B cell (primary cell): ENCODE results near the gene RAD51B. TPM values are rescaled to one million over a fixed set of nuclear protein-coding genes. Genes with fewer than 3 reads are reported as not detected.
A peak's percentile ranks its signal among the peaks of the same experiment; 100 is the strongest.

ENCODE experiments used
- ATAC-seq: fragments of 200-7000 bp; cut with Tn5 transposase; one replicate; pipeline ENCODE4 v1.10.0; 2021; ENCODE audit warnings: low read depth, mild to moderate bottlenecking, moderate number of reproducible peaks, moderate library complexity
- CTCF ChIA-PET: fragments of 350-600 bp; sonication (Branson Sonifier 250); formaldehyde crosslinking; loops from one replicate; lab custom pipeline; 2021; ENCODE audit warnings: antibody characterized with exemption, inconsistent platforms; lab: Charles Lee
- POLR2A ChIA-PET: fragments of 350-600 bp; sonication (Branson Sonifier 250); formaldehyde crosslinking; loops from one replicate; lab custom pipeline; 2021; ENCODE audit warnings: antibody characterized with exemption; lab: Charles Lee
- DNase-seq: peaks from one replicate; pipeline ENCODE4 v3.0.0; 2013
- H2AFZ ChIP-seq: 2 replicates; pipeline ENCODE4 v1.6.1; 2012; ENCODE audit warnings: mild to moderate bottlenecking, low read depth, low read length; ENCODE audit not compliant: insufficient read depth, poor library complexity, severe bottlenecking
- H3K27ac ChIP-seq, 2 donors: 1 replicate in 1 of 2; 2 replicates in 1 of 2; pipeline ENCODE4 v1.5.1; 2012 to 2013; ENCODE audit warnings: low read length in 2 of 2, mild to moderate bottlenecking in 2 of 2, moderate library complexity in 1 of 2
- H3K27me3 ChIP-seq, 4 experiments: fragments of 200-600 bp in 1 of 4; sonication (generic) in 1 of 4; replicated peaks in 1 of 4; 1 replicate in 2 of 4; 2 replicates in 2 of 4; pipeline versions ENCODE4 v1.6.1 to v1.7.0; 2013 to 2016; ENCODE audit warnings: low read length in 3 of 4, mild to moderate bottlenecking in 2 of 4, mixed read lengths in 1 of 4, moderate library complexity in 1 of 4; ENCODE audit not compliant: insufficient read depth in 4 of 4, control insufficient read depth in 3 of 4; ENCODE audit errors: control extremely low read depth in 1 of 4
- H3K36me3 ChIP-seq, 2 experiments: replicated peaks in 1 of 2; 1 replicate in 1 of 2; 2 replicates in 1 of 2; pipeline versions ENCODE4 v1.6.1 to v1.7.1; 2013; ENCODE audit warnings: low read length in 1 of 2; ENCODE audit not compliant: insufficient read depth in 2 of 2, control insufficient read depth in 1 of 2; ENCODE audit errors: control extremely low read depth in 1 of 2, extremely low read depth in 1 of 2
- H3K4me1 ChIP-seq, 2 donors: fragments of 200-600 bp in 1 of 2; sonication (generic) in 1 of 2; 1 replicate in 1 of 2; 2 replicates in 1 of 2; pipeline versions ENCODE4 v1.5.1 to v1.6.1; 2013 to 2017; ENCODE audit warnings: low read length in 2 of 2; ENCODE audit not compliant: control insufficient read depth in 2 of 2, insufficient read depth in 2 of 2
- H3K4me2 ChIP-seq: replicated peaks from 2 replicates; pipeline ENCODE3; 2012; ENCODE audit warnings: mild to moderate bottlenecking, low read depth, low read length; ENCODE audit not compliant: poor library complexity, severe bottlenecking
- H3K4me3 ChIP-seq, 5 experiments: fragments of 200-600 bp in 1 of 5; sonication (generic) in 1 of 5; 1 replicate in 3 of 5; 2 replicates in 2 of 5; pipeline versions ENCODE4 v1.5.1 to v1.7.0; 2011 to 2016; ENCODE audit warnings: low read length in 4 of 5, mild to moderate bottlenecking in 4 of 5, low read depth in 2 of 5, control low read depth in 1 of 5, moderate library complexity in 1 of 5; ENCODE audit not compliant: insufficient read depth in 1 of 5; ENCODE audit errors: control extremely low read depth in 1 of 5, extremely low read depth in 1 of 5
- H3K79me2 ChIP-seq: fragments of 200-600 bp; sonication (generic); one replicate; pipeline ENCODE4 v1.6.0; 2016; ENCODE audit warnings: low read length; ENCODE audit not compliant: control insufficient read depth, insufficient read depth
- H3K9ac ChIP-seq: fragments of 200-600 bp; sonication (generic); 2 replicates; pipeline ENCODE4 v1.6.1; 2017; ENCODE audit warnings: mild to moderate bottlenecking, low read length, moderate library complexity
- H3K9me3 ChIP-seq, 3 donors: one replicate each; pipeline versions ENCODE4 v1.6.1 to v1.7.1; 2013; ENCODE audit warnings: low read length in 2 of 3; ENCODE audit not compliant: control insufficient read depth in 2 of 3, insufficient read depth in 1 of 3; ENCODE audit errors: control extremely low read depth in 1 of 3
- H4K20me1 ChIP-seq: 2 replicates; pipeline ENCODE4 v1.6.0; 2012; ENCODE audit warnings: mild to moderate bottlenecking, low read length; ENCODE audit not compliant: insufficient read depth, control insufficient read depth, poor library complexity, severe bottlenecking
- H3K27ac Mint-ChIP-seq: one replicate; pipeline ENCODE4 v1.8.0; 2021; ENCODE audit warnings: mixed read lengths
- H3K27me3 Mint-ChIP-seq: one replicate; pipeline ENCODE4 v1.8.0; 2021; ENCODE audit warnings: mixed read lengths
- H3K4me1 Mint-ChIP-seq: one replicate; pipeline ENCODE4 v1.8.0; 2021; ENCODE audit warnings: mixed read lengths
- H3K4me3 Mint-ChIP-seq: one replicate; pipeline ENCODE4 v1.8.0; 2021; ENCODE audit warnings: mixed read lengths
- H3K9me3 Mint-ChIP-seq: one replicate; pipeline ENCODE4 v1.8.0; 2022; ENCODE audit warnings: mixed read lengths; ENCODE audit not compliant: insufficient read depth
- CTCF ChIP-seq: fragments of 200-600 bp; IDR thresholded peaks from one replicate; pipeline ENCODE4 v1.8.0; 2022; ENCODE audit warnings: antibody characterized with exemption, mild to moderate bottlenecking
- EZH2 ChIP-seq: IDR thresholded peaks from 2 replicates; pipeline ENCODE4 v1.6.1; 2012; ENCODE audit warnings: borderline replicate concordance, low read depth, mild to moderate bottlenecking, moderate library complexity, low read length; ENCODE audit not compliant: insufficient read depth, poor library complexity, severe bottlenecking
- WGBS: methylation state at CpG from one replicate; pipeline ENCODE4 v1.1.5; 2013; ENCODE audit warnings: missing lambda C conversion rate; ENCODE audit not compliant: insufficient coverage; 5-methylcytosine and 5-hydroxymethylcytosine counted together
- intact Hi-C: fragments of 100-400 bp; cut with micrococcal nuclease; formaldehyde crosslinking; loops from one replicate; pipeline ENCODE4 v1.10.0; 2022
- polyA plus RNA-seq: library from polyadenylated mRNA; depleted of rRNA; stranded (reverse); fragments of >200 nt; gene quantifications from 2 replicates; pipeline ENCODE4 v1.2.3, GENCODE V29; 2012
- total RNA-seq, 2 donors: library from RNA; stranded (reverse); fragments of 120-200 nt in 1 of 2; gene quantifications; 1 replicate in 1 of 2; 2 replicates in 1 of 2; pipeline versions ENCODE4 v1.2.3 to v1.2.4, GENCODE V29; 2013 to 2022

Gene RAD51B
- total and polyA plus RNA-seq, 2 donors (not counting 1 experiment from before 2014, with no cell fraction given), result 6.5 to 60.6 TPM

GRCh38 chr14:68210729-68211299 lies 391.2 kb downstream of the RAD51B start:
- Histone ChIP-seq H3K9ac (peak overlapping the region; percentile 49), H4K20me1 (no peaks in the 10 kb centered on the region), H2AFZ (peak overlapping the region; percentile 46), H3K4me3 (peak overlapping the region; percentile 9 to 45 (median 36)), H3K27ac (peak overlapping the region; percentile 56 to 71), H3K27me3 (no peaks in the 10 kb centered on the region), H3K36me3 (no peaks in the 10 kb centered on the region), H3K9me3 (no peaks in the 10 kb centered on the region), H3K4me2 (peak overlapping the region; percentile 70), H3K4me1 (peaks cover 28 to 29% of the 10 kb centered on the region in 2 donors), H3K79me2 (peaks cover 3% of the 10 kb centered on the region)
- WGBS, result 0% methylated on average over 1 of the region's 5 CpGs
- peaks cover 43% of the 10 kb centered on the region for H3K4me1 Mint-ChIP-seq
- intact Hi-C loops, result loop anchor here (2.0 to 10.0 kb wide), 2 partner anchors 266 to 394 kb away; partner anchors contain the start of gene ZFYVE26
- ATAC-seq (peak; percentile 85), DNase-seq (peak; percentile 75)
- CTCF ChIA-PET, result interaction anchor here (0.8 kb wide), 1 partner anchor 606 kb away, joined by 3 read pairs; no protein-coding TSS in a partner anchor
- POLR2A ChIA-PET, result no interaction called here
- peak overlapping the region; percentile 93 for H3K27ac Mint-ChIP-seq
- TF ChIP-seq CTCF (no peak), EZH2 (no peak)
- H3K27me3 Mint-ChIP-seq, result no peaks in the 10 kb centered on the region
- peak overlapping the region; percentile 83 for H3K4me3 Mint-ChIP-seq
- H3K9me3 Mint-ChIP-seq, result no peaks in the 10 kb centered on the region

- peaks cover 3% of the 10 kb centered on the region for H3K79me2 ChIP-seq
- peaks cover 32% of the 10 kb centered on the region in 2 donors for H3K4me1 ChIP-seq
- WGBS, result 100% methylated on average over 2 of the region's 2 CpGs
- no peak for DNase-seq
- peaks cover 47% of the 10 kb centered on the region for H3K4me1 Mint-ChIP-seq
- no peaks in the 10 kb centered on the region for H3K27me3 Mint-ChIP-seq
- H2AFZ ChIP-seq, result peak overlapping the region; percentile 46
- CTCF ChIA-PET, result no interaction called here
- H4K20me1 ChIP-seq, result no peaks in the 10 kb centered on the region
- H3K27me3 ChIP-seq, result no peaks in the 10 kb centered on the region
- H3K4me3 ChIP-seq, result peak overlapping the region in 1 of 5 experiments; percentile 37
- H3K4me2 ChIP-seq, result peak overlapping the region; percentile 70
- no peak overlapping the region for H3K4me3 Mint-ChIP-seq
- peak overlapping the region; percentile 56 to 71 for H3K27ac ChIP-seq
- intact Hi-C loops, result loop anchor here (2.0 to 10.0 kb wide), 2 partner anchors 267 to 395 kb away; partner anchors contain the start of gene ZFYVE26
- peak overlapping the region; percentile 93 for H3K27ac Mint-ChIP-seq
- ATAC-seq, result no peak
- H3K9ac ChIP-seq, result peak overlapping the region; percentile 49
- no peaks in the 10 kb centered on the region for H3K36me3 ChIP-seq
- POLR2A ChIA-PET, result no interaction called here
- TF ChIP-seq CTCF (no peak), EZH2 (no peak)
- H3K9me3 ChIP-seq, result no peaks in the 10 kb centered on the region
- no peaks in the 10 kb centered on the region for H3K9me3 Mint-ChIP-seq
Measured at GRCh38 chr14:68211421-68211820, 391.8 kb downstream of the RAD51B start.
